ENCODE data around the gene ST3GAL5.
A peak's percentile ranks its signal among the peaks of the same experiment; 100 is the strongest.
"Not testable (repeated sequence)": the region's sequence is repeated elsewhere in the genome, so short reads cannot be mapped to it uniquely, and the experiment has no call there.

Gene ST3GAL5

DNA sequence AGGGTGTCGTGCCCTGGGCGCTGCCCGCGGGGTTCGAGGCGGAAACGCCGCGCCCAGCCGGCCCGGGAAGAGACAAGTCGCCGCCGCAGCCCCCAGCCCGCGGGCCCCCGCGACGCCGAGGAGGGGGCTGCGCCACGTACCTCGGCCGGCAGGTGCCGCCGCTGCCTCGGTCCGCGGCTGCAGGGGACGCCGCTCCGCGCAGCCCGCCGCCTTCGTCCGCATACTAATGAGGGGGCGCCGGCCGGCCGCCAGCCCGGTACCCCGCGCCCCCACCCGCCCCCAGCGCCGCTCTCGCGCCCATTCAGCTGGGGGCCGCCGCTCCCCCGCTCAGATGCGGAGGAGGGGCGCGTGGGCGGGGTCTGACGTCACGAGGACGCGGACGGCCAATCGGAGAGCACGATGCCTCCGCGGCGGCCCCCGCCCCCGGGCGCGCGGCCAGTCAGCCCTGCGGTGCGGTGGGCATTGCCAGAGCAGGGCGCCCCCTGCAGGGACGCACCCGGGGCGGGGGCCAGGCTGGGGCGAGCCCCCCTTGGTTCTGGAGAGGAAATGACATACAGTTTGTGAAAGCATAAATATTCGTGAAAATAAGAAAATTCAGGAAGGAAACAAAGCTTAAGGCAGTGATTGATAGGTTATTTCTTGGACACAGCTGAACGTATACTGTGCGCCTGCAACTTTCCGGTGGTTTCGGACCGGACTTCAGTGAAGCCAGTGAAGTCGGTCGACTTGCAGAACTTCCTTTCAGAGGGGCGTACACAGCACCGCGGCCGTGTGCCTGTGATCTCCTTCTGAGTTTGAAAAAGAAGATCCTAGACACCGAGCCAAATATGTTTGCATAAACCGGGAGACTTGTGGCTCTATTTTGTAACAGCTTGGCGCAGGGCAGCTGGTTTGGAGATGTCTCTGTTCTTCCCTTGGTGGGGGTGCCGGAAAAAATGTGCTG, at the start of gene ST3GAL5:
TSS of gene ST3GAL5 (minus strand) at position 307 of the 943 bp plus-strand sequence. CDS start at position 222, 85 bp downstream.
- Mint-ChIP-seq H3K36me3 (peaks cover 2% of the 10 kb centered on the region), H3K4me3 (peak within 1 kb of the TSS; percentile 94), H3K27ac (peak within 1 kb of the TSS; percentile 87), H3K4me1 (peaks cover 73% of the 10 kb centered on the region), H3K9me3 (no peaks in the 10 kb centered on the region), H3K27me3 (no peaks in the 10 kb centered on the region)

DNA sequence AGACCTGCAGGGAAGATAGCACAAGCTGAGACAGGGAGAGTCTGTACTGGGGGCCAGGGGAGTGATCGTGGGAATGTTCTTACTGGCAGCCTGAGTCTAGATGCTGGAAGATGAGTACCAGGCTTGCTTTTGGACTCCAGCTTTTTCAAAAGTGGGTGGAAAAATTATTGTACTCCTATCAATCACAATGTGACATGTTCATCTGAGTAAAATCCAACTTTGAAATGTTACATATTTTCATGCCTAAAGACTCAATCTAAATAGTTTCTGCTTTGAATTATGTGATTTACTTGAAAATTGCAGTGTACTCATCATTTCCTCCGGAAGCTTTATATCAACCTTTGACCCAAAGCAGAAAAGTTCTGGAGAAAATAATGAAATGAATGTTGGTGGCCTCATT, 49.7 kb upstream of the ST3GAL5 start:
- peaks cover 10% of the 10 kb centered on the region for H3K4me1 Mint-ChIP-seq
- no peak overlapping the region for H3K27ac Mint-ChIP-seq
- H3K36me3 Mint-ChIP-seq, result peaks cover 15% of the 10 kb centered on the region
- H3K27me3 Mint-ChIP-seq, result no peaks in the 10 kb centered on the region
- no peak overlapping the region for H3K4me3 Mint-ChIP-seq
- H3K9me3 Mint-ChIP-seq, result peaks cover 12% of the 10 kb centered on the region

GRCh38 chr2:85937069-85937439, 48.3 kb upstream of the ST3GAL5 start:
- Mint-ChIP-seq H3K4me3 (no peak overlapping the region), H3K27me3 (no peaks in the 10 kb centered on the region), H3K9me3 (peaks cover 7% of the 10 kb centered on the region), H3K4me1 (peaks cover 19% of the 10 kb centered on the region), H3K36me3 (peaks cover 7% of the 10 kb centered on the region), H3K27ac (no peak overlapping the region)

- Mint-ChIP-seq H3K9me3 (peaks cover 4% of the 10 kb centered on the region), H3K4me3 (no peak overlapping the region), H3K36me3 (peaks cover 4% of the 10 kb centered on the region), H3K27me3 (no peaks in the 10 kb centered on the region), H3K4me1 (peaks cover 24% of the 10 kb centered on the region), H3K27ac (no peak overlapping the region)
Observed at GRCh38 chr2:85936421-85937068, 47.8 kb upstream of the ST3GAL5 start.

DNA sequence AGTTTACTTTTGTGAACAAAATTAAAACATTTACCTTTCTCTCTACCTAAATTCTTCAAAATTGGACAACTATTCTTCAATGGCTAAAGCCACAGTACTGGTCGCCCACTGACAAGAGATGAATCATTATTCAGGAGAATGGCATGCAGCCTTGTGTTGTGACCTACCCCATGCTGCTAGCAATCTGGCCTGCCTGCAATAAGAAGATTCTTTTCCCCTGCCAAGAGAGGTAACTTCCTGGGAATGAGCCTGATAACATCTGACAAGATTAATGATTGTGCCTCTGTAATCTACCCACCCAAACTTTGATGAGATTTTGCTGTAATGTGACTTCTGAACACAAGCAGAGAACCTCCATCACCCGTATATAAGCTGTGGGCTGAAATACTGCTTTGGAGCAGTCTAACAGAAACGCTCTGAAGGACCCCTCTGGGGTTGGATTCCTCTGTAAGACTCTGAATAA, 47.0 kb upstream of the ST3GAL5 start:
- Mint-ChIP-seq H3K36me3 (peaks cover 2% of the 10 kb centered on the region), H3K4me3 (no peak overlapping the region), H3K4me1 (peaks cover 25% of the 10 kb centered on the region), H3K9me3 (no peaks in the 10 kb centered on the region), H3K27me3 (no peaks in the 10 kb centered on the region), H3K27ac (no peak overlapping the region)

- Mint-ChIP-seq H3K36me3 (peaks cover 2% of the 10 kb centered on the region), H3K27me3 (no peaks in the 10 kb centered on the region), H3K4me1 (peaks cover 25% of the 10 kb centered on the region), H3K4me3 (no peak overlapping the region), H3K27ac (no peak overlapping the region), H3K9me3 (no peaks in the 10 kb centered on the region)
Observed at GRCh38 chr2:85935170-85935745, 46.5 kb upstream of the ST3GAL5 start.

- H3K4me3 Mint-ChIP-seq, result no peak overlapping the region
- H3K9me3 Mint-ChIP-seq, result no peaks in the 10 kb centered on the region
- H3K4me1 Mint-ChIP-seq, result peaks cover 29% of the 10 kb centered on the region
- no peak overlapping the region for H3K27ac Mint-ChIP-seq
- H3K36me3 Mint-ChIP-seq, result peaks cover 2% of the 10 kb centered on the region
- H3K27me3 Mint-ChIP-seq, result no peaks in the 10 kb centered on the region
Observed at GRCh38 chr2:85933753-85934594, 45.2 kb upstream of the ST3GAL5 start.

DNA sequence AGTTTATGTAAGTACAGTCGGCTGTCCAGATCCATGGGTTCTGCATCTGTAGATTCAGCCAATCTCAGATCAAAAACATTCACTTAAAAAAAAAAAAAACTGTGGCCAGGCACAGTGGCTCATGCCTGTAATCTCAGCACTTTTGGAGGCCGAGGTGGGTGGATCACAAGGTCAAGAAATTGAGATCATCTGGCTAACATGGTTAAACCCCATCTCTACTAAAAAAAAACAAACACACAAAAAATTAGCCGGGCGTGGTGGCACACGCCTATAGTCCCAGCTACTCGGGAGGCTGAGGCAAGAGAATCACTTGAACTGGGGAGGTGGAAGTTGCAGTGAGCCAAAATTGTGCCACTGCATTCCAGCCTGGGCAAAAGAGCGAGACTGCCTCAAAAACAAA, 42.4 kb upstream of the ST3GAL5 start:
- H3K9me3 Mint-ChIP-seq, H3K36me3 Mint-ChIP-seq, H3K27ac Mint-ChIP-seq, H3K27me3 Mint-ChIP-seq, H3K4me3 Mint-ChIP-seq: not testable (repeated sequence)
- H3K4me1 Mint-ChIP-seq, result peaks cover 39% of the 10 kb centered on the region

GRCh38 chr2:85930129-85931124, 41.6 kb upstream of the ST3GAL5 start:
- H3K9me3 Mint-ChIP-seq, result no peaks in the 10 kb centered on the region
- H3K36me3 Mint-ChIP-seq, result no peaks in the 10 kb centered on the region

GRCh38 chr2:85929096-85930050, 40.6 kb upstream of the ST3GAL5 start:
- H3K27ac Mint-ChIP-seq, result no peak overlapping the region
- no peak overlapping the region for H3K4me3 Mint-ChIP-seq
- H3K4me1 Mint-ChIP-seq, result peaks cover 47% of the 10 kb centered on the region
- peaks cover 2% of the 10 kb centered on the region for H3K27me3 Mint-ChIP-seq
- no peaks in the 10 kb centered on the region for H3K36me3 Mint-ChIP-seq
- H3K9me3 Mint-ChIP-seq, result no peaks in the 10 kb centered on the region

More at GRCh38 chr2:85930129-85931124, 41.6 kb upstream of the ST3GAL5 start:
- Mint-ChIP-seq H3K27ac (no peak overlapping the region), H3K27me3 (peaks cover 2% of the 10 kb centered on the region), H3K4me1 (peaks cover 39% of the 10 kb centered on the region), H3K4me3 (no peak overlapping the region)

- H3K27me3 Mint-ChIP-seq, result peaks cover 2% of the 10 kb centered on the region
- H3K27ac Mint-ChIP-seq, result no peak overlapping the region
- no peaks in the 10 kb centered on the region for H3K36me3 Mint-ChIP-seq
- peaks cover 29% of the 10 kb centered on the region for H3K4me1 Mint-ChIP-seq
- no peak overlapping the region for H3K4me3 Mint-ChIP-seq
- H3K9me3 Mint-ChIP-seq, result no peaks in the 10 kb centered on the region
Observed at GRCh38 chr2:85926931-85927661, 38.3 kb upstream of the ST3GAL5 start.

GRCh38 chr2:85926526-85926925, 37.7 kb upstream of the ST3GAL5 start:
- Mint-ChIP-seq H3K27me3 (peaks cover 2% of the 10 kb centered on the region), H3K9me3 (no peaks in the 10 kb centered on the region), H3K4me3 (no peak overlapping the region), H3K36me3 (no peaks in the 10 kb centered on the region), H3K4me1 (peaks cover 23% of the 10 kb centered on the region), H3K27ac (no peak overlapping the region)

DNA sequence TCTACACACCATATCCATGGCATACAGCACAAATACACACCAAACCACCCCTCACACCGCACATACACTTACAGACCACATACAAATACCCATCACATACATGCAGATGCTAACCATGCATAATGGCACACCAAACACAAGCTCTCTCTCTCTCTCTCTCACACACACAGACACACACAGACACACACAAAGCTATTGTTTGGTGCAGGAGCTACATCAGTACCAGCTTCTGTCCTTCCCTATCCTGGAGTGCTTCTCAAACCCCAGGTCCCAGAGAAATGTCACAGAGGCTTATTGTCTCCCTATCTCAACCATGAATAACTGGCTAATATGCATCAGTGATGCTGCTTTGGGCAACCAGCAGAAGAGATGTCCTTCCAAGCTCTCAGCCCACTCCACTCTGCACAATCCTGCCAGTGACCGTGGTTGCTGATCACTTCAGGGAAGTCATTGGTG, 36.5 kb upstream of the ST3GAL5 start:
- Mint-ChIP-seq H3K27me3 (peaks cover 2% of the 10 kb centered on the region), H3K9me3 (no peaks in the 10 kb centered on the region), H3K36me3 (no peaks in the 10 kb centered on the region), H3K4me3 (no peak overlapping the region), H3K4me1 (peaks cover 22% of the 10 kb centered on the region), H3K27ac (no peak overlapping the region)
